Mesothelial cell of epicardium (in vitro differentiated cells): ENCODE measurements around the gene ARL4D. TPM values are rescaled to one million over a fixed set of nuclear protein-coding genes. Genes with fewer than 3 reads are reported as not detected.
"Not testable (repeated sequence)": the region's sequence is repeated elsewhere in the genome, so short reads cannot be mapped to it uniquely, and the experiment has no call there.

Experiments used
- DNase-seq, 2 experiments: peaks; one replicate each; pipeline ENCODE4 v3.0.0; 2021; ENCODE audit warnings: low spot score in 2 of 2; ENCODE audit not compliant: unreplicated experiment in 2 of 2
- H3K27ac Mint-ChIP-seq: 2 replicates; pipeline ENCODE4 v1.8.0; 2021; ENCODE audit warnings: mixed read lengths
- H3K27me3 Mint-ChIP-seq: 2 replicates; pipeline ENCODE4 v1.8.0; 2021; ENCODE audit warnings: low read depth, mixed read lengths
- H3K36me3 Mint-ChIP-seq: 2 replicates; pipeline ENCODE4 v1.8.0; 2021; ENCODE audit warnings: mixed read lengths
- H3K4me1 Mint-ChIP-seq: 2 replicates; pipeline ENCODE4 v1.8.0; 2021; ENCODE audit warnings: mixed read lengths
- H3K4me3 Mint-ChIP-seq: 2 replicates; pipeline ENCODE4 v1.8.0; 2021; ENCODE audit warnings: mild to moderate bottlenecking, moderate library complexity, mixed read lengths
- H3K9me3 Mint-ChIP-seq: 2 replicates; pipeline ENCODE4 v1.8.0; 2021; ENCODE audit warnings: mixed read lengths
- CTCF ChIP-seq: fragments of 200-600 bp; sonication (generic); IDR thresholded peaks from one replicate; pipeline ENCODE4 v1.5.0; 2021; ENCODE audit warnings: antibody characterized with exemption; ENCODE audit not compliant: unreplicated experiment
- total RNA-seq: library from RNA; stranded (reverse); gene quantifications from 3 replicates; pipeline ENCODE4 v1.2.1, GENCODE V29; 2021

ARL4D gene
- total RNA-seq, 1 donor from 2014 or later = 8.1 TPM

- DNase-seq = peak; percentile 76 to 94
- H3K4me1 Mint-ChIP-seq = peaks cover 18% of the 10 kb centered on the region
- H3K36me3 Mint-ChIP-seq = no peaks in the 10 kb centered on the region
- H3K27ac Mint-ChIP-seq = peak overlapping the region; percentile 55
- TF ChIP-seq CTCF = peak; percentile 98
- no peaks in the 10 kb centered on the region for H3K9me3 Mint-ChIP-seq
- no peaks in the 10 kb centered on the region for H3K27me3 Mint-ChIP-seq
- no peak overlapping the region for H3K4me3 Mint-ChIP-seq
Measured at GRCh38 chr17:43393944-43394482, 4.8 kb upstream of the ARL4D start.

GRCh38 chr17:43394696-43395095 is 4.1 kb upstream of the ARL4D start:
- not testable (repeated sequence) for H3K36me3 Mint-ChIP-seq, H3K4me3 Mint-ChIP-seq, DNase-seq, H3K27ac Mint-ChIP-seq, H3K9me3 Mint-ChIP-seq, H3K27me3 Mint-ChIP-seq
- H3K4me1 Mint-ChIP-seq = peaks cover 17% of the 10 kb centered on the region

- Mint-ChIP-seq H3K4me1 (peaks cover 19% of the 10 kb centered on the region), H3K27ac (no peak overlapping the region), H3K9me3 (no peaks in the 10 kb centered on the region), H3K36me3 (no peaks in the 10 kb centered on the region), H3K4me3 (no peak overlapping the region), H3K27me3 (no peaks in the 10 kb centered on the region)
- DNase-seq = no peak
- no peak for TF ChIP-seq CTCF
Measured at GRCh38 chr17:43395165-43395564, 3.6 kb upstream of the ARL4D start.

- H3K9me3 Mint-ChIP-seq = no peaks in the 10 kb centered on the region
- H3K4me3 Mint-ChIP-seq = no peak overlapping the region
- H3K27me3 Mint-ChIP-seq = no peaks in the 10 kb centered on the region
- H3K27ac Mint-ChIP-seq = no peak overlapping the region
- H3K36me3 Mint-ChIP-seq = peaks cover 2% of the 10 kb centered on the region
- peaks cover 32% of the 10 kb centered on the region for H3K4me1 Mint-ChIP-seq
- TF ChIP-seq CTCF = no peak
- no peak for DNase-seq
Measured at GRCh38 chr17:43396491-43397060, 2.2 kb upstream of the ARL4D start.

- no peak for TF ChIP-seq CTCF
- H3K36me3 Mint-ChIP-seq = peaks cover 2% of the 10 kb centered on the region
- DNase-seq = no peak
- H3K4me3 Mint-ChIP-seq = peak overlapping the region; percentile 88
- H3K4me1 Mint-ChIP-seq = peaks cover 41% of the 10 kb centered on the region
- no peaks in the 10 kb centered on the region for H3K9me3 Mint-ChIP-seq
- no peak overlapping the region for H3K27ac Mint-ChIP-seq
- no peaks in the 10 kb centered on the region for H3K27me3 Mint-ChIP-seq
Measured at GRCh38 chr17:43399839-43400328, 1.1 kb downstream of the ARL4D start.

- no peak for TF ChIP-seq CTCF
- Mint-ChIP-seq H3K36me3 (peaks cover 2% of the 10 kb centered on the region), H3K4me3 (peak overlapping the region; percentile 88), H3K27me3 (no peaks in the 10 kb centered on the region), H3K27ac (no peak overlapping the region), H3K9me3 (no peaks in the 10 kb centered on the region), H3K4me1 (peaks cover 44% of the 10 kb centered on the region)
- no peak for DNase-seq
Measured at GRCh38 chr17:43400943-43401717, 2.3 kb downstream of the ARL4D start.
